Spleen (tissue), 7 donors: ENCODE results near the gene TLNRD1.

Experiments used
- CTCF ChIP-seq, 11 experiments: fragments of 200-600 bp in 7 of 11; fragments of 450-650 bp in 4 of 11; sonication (generic) in 4 of 11; IDR thresholded peaks in 8 of 11; conservative IDR thresholded peaks in 3 of 11; 1 replicate in 7 of 11; 2 replicates in 4 of 11; pipeline versions ENCODE4 v1.4.0 to v1.8.0; 2016 to 2021; ENCODE audit warnings: antibody characterized with exemption in 11 of 11, inconsistent platforms in 4 of 11, mild to moderate bottlenecking in 1 of 11
- POLR2A ChIP-seq, 3 donors: fragments of 450-650 bp; IDR thresholded peaks; one replicate each; pipeline ENCODE4 v1.5.1; 2017; ENCODE audit warnings: antibody characterized with exemption in 3 of 3, mild to moderate bottlenecking in 1 of 3
- donor health status: DM: no; HTN: no; CAD: no; lungs with moderate emphysema.
- donor health status: DM: no; HTN: no; CAD: no.
- donor health status: DM: no; HTN: no; CAD: no.

- TF ChIP-seq CTCF (IDR thresholded peaks at IDR 0.05 in 8 of 11, conservative IDR thresholded peaks at IDR 0.05 in 3 of 11), result no peak
- no peak for TF ChIP-seq POLR2A (IDR thresholded peaks at IDR 0.05)
These were observed 10.9 kb downstream of the TLNRD1 start for GRCh38 chr15:81011593-81011992.
